Measurements from ENCODE around the gene GORAB.

The GORAB gene, protein sequence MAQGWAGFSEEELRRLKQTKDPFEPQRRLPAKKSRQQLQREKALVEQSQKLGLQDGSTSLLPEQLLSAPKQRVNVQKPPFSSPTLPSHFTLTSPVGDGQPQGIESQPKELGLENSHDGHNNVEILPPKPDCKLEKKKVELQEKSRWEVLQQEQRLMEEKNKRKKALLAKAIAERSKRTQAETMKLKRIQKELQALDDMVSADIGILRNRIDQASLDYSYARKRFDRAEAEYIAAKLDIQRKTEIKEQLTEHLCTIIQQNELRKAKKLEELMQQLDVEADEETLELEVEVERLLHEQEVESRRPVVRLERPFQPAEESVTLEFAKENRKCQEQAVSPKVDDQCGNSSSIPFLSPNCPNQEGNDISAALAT

DNA sequence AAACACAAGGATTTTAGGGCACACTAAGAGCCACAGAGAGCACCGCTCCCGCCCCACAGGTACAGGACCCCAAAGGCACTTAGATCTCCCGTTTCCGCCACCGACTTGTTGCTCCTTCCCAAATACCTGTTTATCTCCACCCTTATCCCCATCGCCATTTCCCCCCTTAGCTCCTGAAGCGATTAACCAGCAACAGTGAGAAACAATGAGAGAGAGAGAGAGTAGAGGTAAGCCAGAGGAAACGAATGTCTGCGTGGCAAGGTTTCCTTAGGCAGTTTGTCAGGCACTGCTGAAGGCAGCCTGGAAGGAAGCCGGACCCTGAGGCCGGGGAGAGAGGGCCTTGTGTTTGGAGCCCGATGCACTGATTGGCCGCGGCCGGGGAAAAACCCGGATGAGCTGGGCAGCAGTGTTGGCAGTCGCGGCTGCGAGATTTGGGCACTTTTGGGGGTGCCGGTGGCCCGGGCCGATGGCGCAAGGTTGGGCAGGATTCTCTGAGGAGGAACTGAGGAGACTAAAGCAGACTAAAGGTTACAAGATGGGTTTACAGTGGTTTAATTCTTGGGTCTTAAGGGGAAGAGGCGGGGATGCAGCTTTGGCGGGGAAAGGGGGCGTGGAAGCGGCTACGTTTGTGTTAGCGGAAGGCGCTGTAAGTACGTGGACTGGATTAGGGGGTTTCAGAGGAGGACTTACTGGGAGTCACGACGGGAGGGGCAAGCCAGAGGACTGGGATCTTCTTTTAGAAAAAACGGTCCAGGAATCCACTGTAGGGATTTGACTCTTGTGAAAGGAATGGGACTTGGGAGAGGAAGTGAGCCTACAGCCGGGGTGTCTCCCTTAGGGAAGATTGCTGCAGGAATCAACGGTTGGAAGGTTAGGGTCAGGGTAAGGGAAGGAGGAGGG lies at the start of gene GORAB:
Gene GORAB (plus strand): TSS at position 409 of the 900 bp plus-strand sequence. CDS start 58 bp downstream, at position 467.
- FAIRE-seq: peak; percentile 93

DNA sequence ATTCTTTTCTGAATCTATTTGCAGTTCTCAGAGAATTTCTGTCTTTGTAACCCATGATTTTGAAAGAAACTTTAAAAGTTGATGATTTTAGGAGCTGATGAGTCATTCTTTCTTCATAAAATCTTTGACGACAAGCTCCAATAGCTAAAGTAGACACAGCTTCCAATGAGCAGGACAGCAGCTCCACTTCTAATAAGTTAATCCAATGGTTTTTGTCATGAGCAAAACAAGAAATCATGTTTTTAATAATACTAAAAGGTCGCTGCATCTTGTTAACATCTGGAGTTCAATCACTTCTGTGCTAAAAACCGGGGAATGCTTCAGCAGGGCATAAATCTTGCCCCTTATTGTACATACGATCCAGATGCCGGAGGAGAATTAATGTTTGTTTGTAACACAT lies 48.9 kb upstream of the GORAB start:
- FAIRE-seq: no peak

More for the DNA sequence above, at the start of gene GORAB:
- DNase-seq (ENCODE audit: extremely low spot score, insufficient read length, low read depth): peak; percentile 85

DNA sequence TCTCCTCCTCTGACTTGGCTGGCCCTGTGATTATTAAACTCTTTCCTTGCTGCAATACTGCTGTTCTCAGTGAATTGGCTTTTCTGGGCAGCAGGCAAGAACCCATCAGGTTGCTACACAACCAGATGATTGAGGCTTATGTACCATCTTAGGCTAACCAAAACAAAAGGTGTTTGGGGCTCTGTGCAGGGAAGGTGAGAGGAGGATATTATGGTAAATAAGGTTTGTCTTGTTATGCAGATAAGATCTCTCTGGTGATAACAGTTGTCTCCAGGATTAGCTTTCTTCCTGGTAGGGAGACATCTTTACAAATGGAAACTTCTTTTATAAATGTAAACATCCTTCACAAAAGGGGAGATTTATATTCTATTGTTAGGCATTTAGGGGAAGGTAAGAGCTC lies 44.5 kb upstream of the GORAB start:
- DNase-seq (ENCODE audit: extremely low spot score, insufficient read length, low read depth) (no peak), FAIRE-seq (no peak)

More for the DNA sequence above, 48.9 kb upstream of the GORAB start:
- DNase-seq (ENCODE audit: extremely low spot score, insufficient read length, low read depth): no peak

DNA sequence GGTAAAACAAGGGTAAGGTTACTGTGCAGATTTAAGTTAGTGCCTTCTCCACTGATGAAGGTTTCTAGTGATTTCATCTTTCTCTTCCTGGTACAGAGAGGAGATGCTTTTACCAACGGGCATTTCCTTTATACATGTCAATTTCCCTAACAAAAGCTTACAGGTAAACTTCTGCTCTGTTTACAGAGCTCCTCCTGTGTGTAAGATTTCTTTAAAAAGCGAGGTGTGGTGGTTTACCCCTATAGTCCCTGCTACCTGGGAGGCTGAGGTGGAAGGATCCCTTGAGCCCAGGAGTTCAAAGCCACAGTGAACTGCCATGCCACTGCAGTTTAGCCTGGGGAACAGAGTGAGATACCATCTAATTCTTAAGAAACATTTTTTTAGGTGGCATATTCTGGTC lies 40.7 kb upstream of the GORAB start:
- FAIRE-seq: no peak

DNA sequence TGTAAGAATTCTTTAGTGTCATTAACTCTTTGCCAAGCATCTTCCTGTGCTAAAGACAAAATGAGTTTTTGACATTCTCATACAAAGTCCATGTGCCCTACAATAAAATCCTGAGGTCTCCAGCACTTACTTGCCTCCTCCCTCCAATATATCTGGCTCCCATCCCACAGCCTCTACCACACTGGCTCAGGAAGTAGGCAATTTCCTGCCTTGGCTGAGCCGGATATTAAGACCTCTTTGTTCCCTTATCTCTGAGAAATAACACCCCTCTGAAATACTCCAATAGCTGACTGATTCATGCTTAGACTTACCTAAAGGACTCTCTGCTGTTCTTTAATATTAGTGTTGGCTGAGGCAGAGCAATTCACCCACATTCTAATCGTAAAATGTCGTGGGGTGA lies 37.6 kb upstream of the GORAB start:
- FAIRE-seq (no peak), DNase-seq (ENCODE audit: extremely low spot score, insufficient read length, low read depth) (no peak)

More for the DNA sequence above, 40.7 kb upstream of the GORAB start:
- no peak for DNase-seq (ENCODE audit: extremely low spot score, insufficient read length, low read depth)

DNA sequence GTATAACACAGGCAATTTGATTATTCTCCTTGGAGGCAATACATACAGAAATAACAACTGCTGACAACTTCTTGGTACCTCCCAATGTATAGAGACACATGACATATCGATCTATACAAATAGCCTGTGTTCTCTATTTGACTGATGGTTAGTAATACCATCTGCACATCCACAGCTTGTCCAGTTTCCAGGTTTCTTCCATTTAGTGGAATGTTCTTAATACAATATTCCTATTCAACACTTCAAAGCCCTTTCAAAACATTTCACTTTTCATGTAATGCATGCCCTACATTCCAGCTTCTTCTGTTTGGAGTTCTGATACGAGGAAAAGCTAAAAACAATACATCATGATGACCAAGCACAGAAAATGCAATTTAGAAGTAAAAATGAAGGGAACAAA lies 37.0 kb upstream of the GORAB start:
- no peak for DNase-seq (ENCODE audit: extremely low spot score, insufficient read length, low read depth)
- FAIRE-seq: no peak

DNA sequence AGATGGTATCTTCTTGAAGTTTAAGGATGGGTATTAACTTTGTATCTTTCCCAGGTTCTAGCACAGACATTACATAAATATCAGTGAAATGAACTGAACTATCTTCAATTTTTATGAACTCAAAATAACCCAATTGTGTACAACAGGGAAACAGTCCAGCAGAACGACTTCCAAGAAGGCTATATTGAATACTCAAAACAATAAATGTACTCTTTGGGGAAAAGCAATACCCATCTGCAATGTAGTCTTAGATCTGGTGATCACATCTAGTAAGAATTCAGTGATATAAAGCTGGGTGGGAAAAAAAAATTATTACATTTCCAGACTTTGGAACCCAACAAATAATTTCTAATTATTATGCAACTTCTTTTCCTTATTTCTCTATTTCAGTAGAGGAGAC lies 33.1 kb upstream of the GORAB start:
- FAIRE-seq (no peak), DNase-seq (ENCODE audit: extremely low spot score, insufficient read length, low read depth) (no peak)

DNA sequence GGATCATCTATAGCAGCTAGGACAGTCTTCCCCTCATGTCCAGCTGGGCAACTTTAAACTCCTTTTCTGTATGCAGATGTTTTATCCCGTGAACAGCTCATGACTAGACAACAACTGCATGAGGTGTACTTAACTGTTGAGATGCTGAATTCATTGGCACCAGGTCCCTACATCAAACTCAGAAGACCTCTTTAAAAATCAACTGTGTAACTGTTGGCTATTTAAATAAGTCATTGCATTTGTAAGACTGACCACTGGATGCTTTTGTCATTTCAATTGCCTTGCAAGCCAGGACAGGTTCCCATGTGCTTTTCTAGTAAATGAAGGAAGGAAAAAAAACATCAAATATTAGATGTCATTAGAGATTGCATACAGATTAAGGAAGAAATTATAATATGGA lies 28.3 kb upstream of the GORAB start:
- FAIRE-seq (no peak), DNase-seq (ENCODE audit: extremely low spot score, insufficient read length, low read depth) (no peak)

DNA sequence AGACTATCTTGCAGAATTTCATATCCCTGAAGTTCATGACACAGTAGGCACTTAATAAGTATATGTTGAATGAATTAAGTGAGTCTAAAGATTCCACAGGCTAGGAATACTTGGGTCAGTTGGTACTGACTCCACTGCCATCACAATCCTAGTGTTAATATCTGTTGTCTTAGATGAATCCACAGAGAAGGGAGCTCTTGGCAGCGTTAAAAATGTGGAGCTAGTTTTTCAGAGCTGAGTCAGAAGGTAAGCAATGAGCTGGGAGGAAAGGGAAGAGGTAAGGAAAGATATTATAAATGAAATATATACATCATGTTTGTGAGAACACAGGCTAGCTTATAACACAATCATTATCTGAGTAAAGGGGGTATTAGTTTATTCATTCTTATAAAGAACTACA lies 21.8 kb upstream of the GORAB start:
- no peak for DNase-seq (ENCODE audit: extremely low spot score, insufficient read length, low read depth)
- no peak for FAIRE-seq

DNA sequence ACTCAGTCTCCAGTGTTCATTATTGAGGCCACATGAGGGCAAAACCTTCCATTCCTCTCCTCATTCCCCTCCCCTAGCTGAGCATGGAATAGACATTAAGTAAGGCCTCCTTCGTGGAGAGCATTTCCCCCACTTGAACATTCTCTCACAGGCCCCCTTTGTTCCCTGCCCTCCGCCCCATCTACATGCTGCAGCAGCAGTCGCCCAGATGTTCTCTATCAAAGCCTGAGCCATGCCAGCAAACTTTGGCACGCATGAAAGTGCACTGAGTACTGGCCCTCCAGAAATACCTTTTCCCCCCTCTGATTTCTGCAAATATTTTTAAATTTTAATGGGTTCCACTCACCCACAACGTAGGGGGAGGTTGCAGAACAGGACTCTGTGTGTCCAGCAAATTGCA lies 20.9 kb upstream of the GORAB start:
- FAIRE-seq (no peak), DNase-seq (ENCODE audit: extremely low spot score, insufficient read length, low read depth) (no peak)

DNA sequence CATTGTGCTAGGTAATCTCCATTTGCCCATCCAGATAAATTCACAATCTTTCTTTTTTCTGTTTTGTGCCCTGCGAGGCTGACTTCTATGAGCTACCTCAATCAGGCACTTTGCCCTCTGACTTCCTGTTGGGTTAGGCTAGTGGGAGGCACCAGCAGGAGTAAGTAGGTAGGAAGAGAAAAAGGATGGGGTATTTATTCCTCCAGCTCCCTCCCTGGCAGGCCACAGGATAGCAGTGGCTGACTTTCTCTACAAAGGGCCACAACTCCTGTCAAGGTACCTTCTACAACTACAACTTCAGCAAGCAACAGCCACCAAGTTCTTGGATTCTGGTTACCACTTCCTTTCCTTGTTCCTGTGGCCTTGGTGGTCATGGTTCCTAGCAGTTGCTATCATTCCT lies 18.8 kb upstream of the GORAB start:
- no peak for DNase-seq (ENCODE audit: extremely low spot score, insufficient read length, low read depth)
- FAIRE-seq: no peak

DNA sequence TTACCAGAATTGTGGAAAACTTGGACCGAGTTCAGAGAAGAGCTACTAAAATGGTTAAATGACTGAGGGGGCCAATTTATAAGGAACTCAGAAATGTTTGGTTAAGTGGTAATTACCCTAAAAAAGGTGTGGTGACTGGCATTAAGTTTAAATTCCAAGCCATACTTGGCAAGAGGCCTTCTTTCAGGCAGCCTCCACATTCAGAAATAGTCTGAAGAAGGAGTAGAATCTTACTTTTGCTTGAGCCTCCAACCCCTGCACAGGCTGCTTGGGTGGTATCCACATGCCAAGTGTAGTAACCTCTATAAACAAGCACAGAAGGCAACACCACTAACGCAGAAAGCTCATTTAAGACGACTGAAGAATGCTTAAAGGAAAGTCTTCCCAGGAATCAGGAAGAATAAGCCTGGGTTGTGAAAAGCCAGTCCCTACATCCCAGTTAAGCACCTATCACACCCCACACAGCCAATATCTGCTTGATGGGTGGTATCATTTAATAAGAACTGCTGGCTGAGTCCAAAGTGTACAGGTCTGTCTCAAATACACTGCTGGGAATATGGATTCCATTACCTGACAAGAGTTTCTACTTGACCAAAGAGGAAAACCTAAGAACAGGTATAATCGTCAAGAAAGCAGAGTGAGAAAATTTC lies 13.7 kb upstream of the GORAB start:
- no peak for FAIRE-seq

DNA sequence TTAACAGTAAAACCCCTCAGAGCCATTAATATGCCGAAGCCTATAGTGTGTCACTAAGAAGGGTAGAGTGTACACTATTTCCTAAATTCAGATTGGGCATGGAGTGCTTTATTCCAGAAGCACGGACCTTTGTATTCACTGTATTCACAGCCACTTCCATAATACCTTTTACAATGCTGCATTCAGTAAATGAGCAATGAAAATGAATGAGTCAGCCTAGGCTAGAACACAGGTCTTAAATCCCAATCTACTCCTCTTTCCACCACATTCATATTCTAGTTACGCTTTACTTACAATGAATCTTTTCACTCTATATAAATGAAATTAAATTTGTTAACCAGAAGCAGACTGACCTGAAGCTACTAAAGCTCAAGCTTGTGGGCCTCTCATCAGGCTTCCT lies 13.0 kb upstream of the GORAB start:
- no peak for FAIRE-seq
- no peak for DNase-seq (ENCODE audit: extremely low spot score, insufficient read length, low read depth)

More for the DNA sequence above, 13.7 kb upstream of the GORAB start:
- no peak for DNase-seq (ENCODE audit: extremely low spot score, insufficient read length, low read depth)

DNA sequence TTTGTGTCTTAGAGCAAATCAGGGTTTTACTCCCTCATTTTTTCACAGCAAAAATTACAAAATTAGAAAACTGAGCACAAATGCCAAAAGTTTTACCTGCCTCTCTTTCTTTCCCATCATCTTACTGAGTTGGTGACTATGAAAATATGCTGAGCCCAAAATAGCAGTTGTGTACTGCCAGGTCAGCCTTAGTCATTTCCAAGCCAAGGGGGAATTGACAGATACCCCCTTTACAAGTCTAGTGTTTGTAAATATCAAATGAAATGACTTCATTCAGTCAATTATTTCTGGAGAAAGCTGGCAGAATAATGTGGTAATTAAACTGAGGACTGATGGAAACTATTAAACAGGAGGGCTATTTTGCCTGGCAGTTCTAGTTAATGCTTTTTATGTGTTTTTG lies 11.4 kb upstream of the GORAB start:
- FAIRE-seq: no peak
- no peak for DNase-seq (ENCODE audit: extremely low spot score, insufficient read length, low read depth)

DNA sequence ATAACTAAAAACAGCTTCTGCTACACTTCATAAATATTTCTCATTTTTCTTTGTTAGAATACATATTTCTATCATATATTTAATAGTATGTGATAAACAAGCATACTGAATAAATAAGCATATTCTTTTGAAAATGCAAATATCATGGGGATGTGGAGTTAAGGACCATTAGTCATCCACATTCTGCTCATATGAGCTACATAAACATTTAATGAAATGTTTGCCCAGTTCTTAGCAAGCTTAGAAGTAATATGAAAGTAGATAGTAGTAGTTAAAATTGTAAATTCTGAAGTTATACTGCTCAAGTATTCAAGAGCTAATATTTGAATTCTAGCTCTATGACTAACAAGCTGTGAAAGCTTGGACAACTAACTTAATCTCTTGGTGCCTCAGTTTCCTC lies 10.1 kb upstream of the GORAB start:
- FAIRE-seq (no peak), DNase-seq (ENCODE audit: extremely low spot score, insufficient read length, low read depth) (no peak)

DNA sequence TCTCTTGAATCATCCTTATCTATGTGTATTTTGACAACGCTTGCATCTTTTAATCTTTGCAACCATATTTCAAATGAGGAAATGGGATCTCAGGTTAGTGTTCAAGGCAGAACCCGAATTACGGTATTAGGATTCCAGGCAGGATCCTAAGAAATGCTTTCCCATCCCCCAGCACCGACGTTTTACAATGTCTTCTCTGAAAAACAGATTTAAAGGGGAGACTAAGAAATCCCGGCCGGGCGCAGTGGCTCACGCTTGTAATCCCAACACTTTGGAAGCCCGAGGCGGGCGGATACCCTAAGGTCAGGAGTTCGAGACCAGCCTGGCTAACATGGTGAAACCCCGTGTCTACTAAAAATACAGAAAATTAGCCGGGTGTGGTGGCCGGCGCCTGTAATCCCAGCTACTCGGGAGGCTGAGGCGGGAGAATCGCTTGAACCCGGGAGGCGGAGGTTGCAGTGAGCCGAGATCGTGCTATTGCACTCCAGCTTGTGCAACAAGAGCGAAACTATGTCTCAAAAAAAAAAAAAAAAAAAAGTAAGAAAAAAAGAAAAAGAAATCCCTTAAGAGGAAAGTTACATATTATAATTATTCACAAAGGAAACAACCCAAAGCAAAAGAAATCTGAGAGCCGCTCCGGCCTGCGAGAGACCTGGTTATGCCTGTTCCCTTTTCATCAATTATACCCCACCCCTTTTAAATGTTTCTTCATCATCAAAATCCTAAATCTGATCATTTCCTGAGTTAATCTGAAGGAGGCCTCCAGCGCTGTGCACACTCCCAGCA lies 801 bp upstream of the GORAB start:
- DNase-seq (ENCODE audit: extremely low spot score, insufficient read length, low read depth) (no peak), FAIRE-seq (no peak)

DNA sequence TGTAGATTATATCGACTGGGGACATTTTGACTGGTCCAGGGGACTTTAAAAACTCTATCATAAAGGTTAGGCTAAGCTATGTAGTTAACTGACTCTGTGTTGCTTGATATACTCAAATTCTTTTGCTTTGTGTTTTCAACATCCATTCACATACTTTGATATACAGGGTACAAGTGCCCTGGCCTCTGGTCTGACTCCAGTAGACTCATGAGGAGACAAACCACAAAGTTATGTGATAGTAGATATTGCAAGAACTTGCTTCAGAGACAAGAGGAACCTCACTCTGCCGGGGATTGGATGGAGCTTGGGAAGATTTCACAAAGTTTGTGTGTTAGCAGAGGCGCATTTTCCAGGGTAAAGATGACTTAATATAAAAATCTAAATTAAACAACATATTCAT lies 1.3 kb downstream of the GORAB start:
- no peak for FAIRE-seq
- DNase-seq (ENCODE audit: extremely low spot score, insufficient read length, low read depth): no peak

DNA sequence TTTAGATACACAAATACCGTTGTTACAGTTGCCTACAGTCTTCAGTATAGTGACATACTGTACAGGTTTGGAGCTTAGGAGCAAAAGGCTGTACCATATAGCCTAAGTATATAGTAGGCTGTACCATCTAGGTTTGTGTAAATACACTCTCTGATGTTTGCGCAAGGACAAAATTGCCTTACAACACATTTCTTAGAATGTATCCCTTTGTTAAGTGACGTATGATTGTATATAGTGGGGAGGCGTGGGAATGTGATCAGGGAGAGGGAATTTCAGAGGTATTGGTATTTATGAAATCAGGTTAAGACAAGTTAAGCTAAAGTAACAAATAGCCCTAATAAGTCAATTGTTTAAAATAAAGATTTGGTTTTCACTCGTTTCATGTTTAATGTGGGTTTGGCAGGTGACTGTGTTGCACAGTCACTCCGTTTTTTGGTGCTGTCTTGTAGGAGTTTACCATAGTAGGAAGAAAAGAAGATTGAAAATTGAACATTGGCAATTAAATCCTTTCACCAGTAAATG lies 2.7 kb downstream of the GORAB start:
- no peak for DNase-seq (ENCODE audit: extremely low spot score, insufficient read length, low read depth)
- no peak for FAIRE-seq

DNA sequence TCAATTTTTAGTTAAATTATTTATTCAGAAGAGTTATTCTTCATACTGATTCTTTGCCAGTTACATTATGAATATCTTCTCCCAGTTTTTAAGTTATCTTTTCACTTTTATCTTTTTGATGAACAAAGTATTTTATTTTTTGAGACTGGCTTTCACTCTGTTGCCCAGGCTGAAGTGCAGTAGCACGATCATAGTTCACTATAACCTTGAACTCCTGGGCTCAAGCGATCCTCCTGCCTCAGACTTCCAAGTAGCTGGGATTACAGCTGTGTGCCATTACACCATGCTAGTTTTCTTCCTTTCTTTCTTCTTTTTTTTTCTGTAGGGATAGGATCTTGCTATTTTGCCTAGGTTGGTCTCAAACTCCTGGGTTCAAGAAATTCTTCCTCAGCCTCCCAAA lies 3.5 kb downstream of the GORAB start:
- DNase-seq (ENCODE audit: extremely low spot score, insufficient read length, low read depth) (no peak), FAIRE-seq (no peak)

All from GM18507 (cell line).